ENCODE results near the gene SCAMP2. TPM values are rescaled to one million over a fixed set of nuclear protein-coding genes. Genes with fewer than 3 reads are reported as not detected.
A peak's percentile ranks its signal among the peaks of the same experiment; 100 is the strongest.

SCAMP2 gene
- total and polyA plus RNA-seq, 2 experiments from 2014 or later, result 34.7 to 51.3 TPM

GRCh38 chr15:74844319-74845207 is 28.6 kb downstream of the SCAMP2 start:
- Mint-ChIP-seq H3K27me3 (ENCODE audit: insufficient read depth, low read depth, poor library complexity) (peaks cover 16% of the 10 kb centered on the region), H3K36me3 (ENCODE audit: low read depth) (peaks cover 30% of the 10 kb centered on the region), H3K9me3 (no peaks in the 10 kb centered on the region), H3K4me1 (peaks cover 22% of the 10 kb centered on the region), H3K27ac (no peak overlapping the region), H3K4me3 (no peak overlapping the region; the same call in 2 of the 3 replicates)
- Histone ChIP-seq H3K79me2 (replicated peaks; ENCODE audit: insufficient read depth) (no peaks in the 10 kb centered on the region), H3K4me1 (ENCODE audit: insufficient read depth) (peaks cover 9% of the 10 kb centered on the region), H4K20me1 (replicated peaks; ENCODE audit: insufficient read depth) (no peaks in the 10 kb centered on the region; the same call in 1 of the 2 replicates), H3K27me3 (ENCODE audit: insufficient read depth) (no peaks in the 10 kb centered on the region), H3K9me2 (ENCODE audit: insufficient read depth) (no peaks in the 10 kb centered on the region), H3K4me2 (no peak overlapping the region), H3K36me3 (ENCODE audit: insufficient read depth) (no peaks in the 10 kb centered on the region; the same call in 1 of the 2 replicates), H2AFZ (no peak overlapping the region), H3K27ac (ENCODE audit: low read depth) (no peak overlapping the region), H3F3A (replicated peaks; ENCODE audit: low read depth) (0 out of 2 replicates have a peak, but pooled peaks cover 5% of the 10 kb centered on the region), H3K4me3 (no peak overlapping the region)
- TF ChIP-seq CREB1 (CRISPR knock-in tag; IDR thresholded peaks at IDR 0.05; ENCODE audit: low read depth) (no peak), ZNF114 (CRISPR knock-in tag; IDR thresholded peaks at IDR 0.05) (no peak), POLR2AphosphoS5 (IDR thresholded peaks at IDR 0.05; ENCODE audit: low read depth) (no peak), EZH2phosphoT487 (IDR thresholded peaks at IDR 0.05; ENCODE audit: unreplicated experiment) (no peak)
- TF ChIP-seq, protein P1, sequence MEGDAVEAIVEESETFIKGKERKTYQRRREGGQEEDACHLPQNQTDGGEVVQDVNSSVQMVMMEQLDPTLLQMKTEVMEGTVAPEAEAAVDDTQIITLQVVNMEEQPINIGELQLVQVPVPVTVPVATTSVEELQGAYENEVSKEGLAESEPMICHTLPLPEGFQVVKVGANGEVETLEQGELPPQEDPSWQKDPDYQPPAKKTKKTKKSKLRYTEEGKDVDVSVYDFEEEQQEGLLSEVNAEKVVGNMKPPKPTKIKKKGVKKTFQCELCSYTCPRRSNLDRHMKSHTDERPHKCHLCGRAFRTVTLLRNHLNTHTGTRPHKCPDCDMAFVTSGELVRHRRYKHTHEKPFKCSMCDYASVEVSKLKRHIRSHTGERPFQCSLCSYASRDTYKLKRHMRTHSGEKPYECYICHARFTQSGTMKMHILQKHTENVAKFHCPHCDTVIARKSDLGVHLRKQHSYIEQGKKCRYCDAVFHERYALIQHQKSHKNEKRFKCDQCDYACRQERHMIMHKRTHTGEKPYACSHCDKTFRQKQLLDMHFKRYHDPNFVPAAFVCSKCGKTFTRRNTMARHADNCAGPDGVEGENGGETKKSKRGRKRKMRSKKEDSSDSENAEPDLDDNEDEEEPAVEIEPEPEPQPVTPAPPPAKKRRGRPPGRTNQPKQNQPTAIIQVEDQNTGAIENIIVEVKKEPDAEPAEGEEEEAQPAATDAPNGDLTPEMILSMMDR (conservative IDR thresholded peaks at IDR 0.05; ENCODE audit: low read depth in 2 of 2), result no peak
- ATAC-seq (no peak), DNase-seq (ENCODE audit: low spot score) (no peak)

DNA sequence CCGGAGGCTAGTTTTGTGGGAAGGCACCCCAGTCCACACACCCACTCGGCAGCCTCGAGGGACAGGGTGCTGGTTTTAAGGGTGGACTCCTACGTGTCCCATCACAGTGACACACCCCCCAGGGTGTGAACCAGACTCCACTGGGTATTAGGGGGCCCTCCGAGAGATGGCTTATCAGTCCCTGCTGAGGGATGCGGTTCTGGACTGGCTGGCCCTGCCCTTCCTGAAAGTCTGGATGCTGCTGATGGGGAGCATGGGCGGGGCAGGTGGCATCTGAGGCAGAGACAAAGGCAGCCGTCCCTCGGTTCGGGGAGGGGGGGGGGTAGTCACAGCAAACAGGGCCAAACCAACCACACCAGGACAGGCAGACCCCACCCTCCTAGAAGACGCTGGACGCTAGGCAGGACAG is 29.3 kb downstream of the SCAMP2 start:
- H3K9me2 ChIP-seq (ENCODE audit: insufficient read depth), result no peaks in the 10 kb centered on the region
- peaks cover 28% of the 10 kb centered on the region for H3K36me3 Mint-ChIP-seq (ENCODE audit: low read depth)
- no peaks in the 10 kb centered on the region for H3K79me2 ChIP-seq (replicated peaks; ENCODE audit: insufficient read depth)
- no peaks in the 10 kb centered on the region; the same call in 1 of the 2 replicates for H4K20me1 ChIP-seq (replicated peaks; ENCODE audit: insufficient read depth)
- TF ChIP-seq NANOG (IDR thresholded peaks at IDR 0.05; ENCODE audit: borderline replicate concordance), result no peak
- TF ChIP-seq, protein P2, sequence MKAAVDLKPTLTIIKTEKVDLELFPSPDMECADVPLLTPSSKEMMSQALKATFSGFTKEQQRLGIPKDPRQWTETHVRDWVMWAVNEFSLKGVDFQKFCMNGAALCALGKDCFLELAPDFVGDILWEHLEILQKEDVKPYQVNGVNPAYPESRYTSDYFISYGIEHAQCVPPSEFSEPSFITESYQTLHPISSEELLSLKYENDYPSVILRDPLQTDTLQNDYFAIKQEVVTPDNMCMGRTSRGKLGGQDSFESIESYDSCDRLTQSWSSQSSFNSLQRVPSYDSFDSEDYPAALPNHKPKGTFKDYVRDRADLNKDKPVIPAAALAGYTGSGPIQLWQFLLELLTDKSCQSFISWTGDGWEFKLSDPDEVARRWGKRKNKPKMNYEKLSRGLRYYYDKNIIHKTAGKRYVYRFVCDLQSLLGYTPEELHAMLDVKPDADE (IDR thresholded peaks at IDR 0.05), result no peak
- peaks cover 9% of the 10 kb centered on the region for H3K4me1 ChIP-seq (ENCODE audit: insufficient read depth)
- 0 out of 2 replicates have a peak, but pooled peaks cover 5% of the 10 kb centered on the region for H3F3A ChIP-seq (replicated peaks; ENCODE audit: low read depth)
- peak overlapping the region; percentile 94; the same call in 1 of the 2 replicates for H2AFZ ChIP-seq
- H3K9me3 Mint-ChIP-seq, result no peaks in the 10 kb centered on the region
- peak overlapping the region; percentile 91; the same call in 1 of the 2 replicates for H3K27ac ChIP-seq (ENCODE audit: low read depth)
- peak overlapping the region; percentile 87 for H3K4me2 ChIP-seq
- H3K27me3 ChIP-seq (ENCODE audit: insufficient read depth), result no peaks in the 10 kb centered on the region
- peak overlapping the region; percentile 97 for H3K4me3 ChIP-seq
- H3K27ac Mint-ChIP-seq, result no peak overlapping the region
- peaks cover 16% of the 10 kb centered on the region for H3K27me3 Mint-ChIP-seq (ENCODE audit: insufficient read depth, low read depth, poor library complexity)
- ATAC-seq, result no peak
- H3K4me3 Mint-ChIP-seq, result peak overlapping the region; percentile 81; the same call in 2 of the 3 replicates
- H3K36me3 ChIP-seq (ENCODE audit: insufficient read depth), result no peaks in the 10 kb centered on the region; the same call in 1 of the 2 replicates
- no peak for DNase-seq (ENCODE audit: low spot score)
- peaks cover 22% of the 10 kb centered on the region for H3K4me1 Mint-ChIP-seq

All from GM23338 (cell line).